GM06990 (cell line): ENCODE measurements around the gene GRIK3.
"Not testable (repeated sequence)": the region's sequence is repeated elsewhere in the genome, so short reads cannot be mapped to it uniquely, and the experiment has no call there.

Experiments
- DNase-seq: peaks from one replicate; pipeline ENCODE4 v3.0.0-alpha.2; 2011; ENCODE audit not compliant: insufficient read length; ENCODE audit errors: extremely low read depth
- H3K27me3 ChIP-seq: replicated peaks from 2 replicates; pipeline ENCODE4 v1.6.0; 2011; ENCODE audit warnings: low read length; ENCODE audit not compliant: control insufficient read depth, insufficient read depth
- H3K36me3 ChIP-seq: 2 replicates; pipeline ENCODE4 v1.5.1; 2011; ENCODE audit warnings: low read length; ENCODE audit not compliant: control insufficient read depth, insufficient read depth
- H3K4me3 ChIP-seq: replicated peaks from 2 replicates; pipeline ENCODE4 v1.5.1; 2011; ENCODE audit warnings: low read depth, mild to moderate bottlenecking, control low read depth, low read length
- TF ChIP-seq, protein P1 (sequence below): IDR thresholded peaks from 2 replicates; pipeline ENCODE4 v1.5.1; 2011; ENCODE audit warnings: low read length, control low read depth, mild to moderate bottlenecking, inconsistent platforms; ENCODE audit not compliant: insufficient read depth, poor library complexity, severe bottlenecking

The GRIK3 gene

GRCh38 chr1:37034121-37035013, at the start of gene GRIK3:
Gene GRIK3, minus strand, starts transcription at chr1:37034515. Its CDS starts 407 bp downstream, at chr1:37034108.
- no peaks in the 10 kb centered on the region for H3K36me3 ChIP-seq
- H3K27me3 ChIP-seq, result peaks cover 6% of the 10 kb centered on the region; the same call in 1 of the 2 replicates
- TF ChIP-seq, protein P1, sequence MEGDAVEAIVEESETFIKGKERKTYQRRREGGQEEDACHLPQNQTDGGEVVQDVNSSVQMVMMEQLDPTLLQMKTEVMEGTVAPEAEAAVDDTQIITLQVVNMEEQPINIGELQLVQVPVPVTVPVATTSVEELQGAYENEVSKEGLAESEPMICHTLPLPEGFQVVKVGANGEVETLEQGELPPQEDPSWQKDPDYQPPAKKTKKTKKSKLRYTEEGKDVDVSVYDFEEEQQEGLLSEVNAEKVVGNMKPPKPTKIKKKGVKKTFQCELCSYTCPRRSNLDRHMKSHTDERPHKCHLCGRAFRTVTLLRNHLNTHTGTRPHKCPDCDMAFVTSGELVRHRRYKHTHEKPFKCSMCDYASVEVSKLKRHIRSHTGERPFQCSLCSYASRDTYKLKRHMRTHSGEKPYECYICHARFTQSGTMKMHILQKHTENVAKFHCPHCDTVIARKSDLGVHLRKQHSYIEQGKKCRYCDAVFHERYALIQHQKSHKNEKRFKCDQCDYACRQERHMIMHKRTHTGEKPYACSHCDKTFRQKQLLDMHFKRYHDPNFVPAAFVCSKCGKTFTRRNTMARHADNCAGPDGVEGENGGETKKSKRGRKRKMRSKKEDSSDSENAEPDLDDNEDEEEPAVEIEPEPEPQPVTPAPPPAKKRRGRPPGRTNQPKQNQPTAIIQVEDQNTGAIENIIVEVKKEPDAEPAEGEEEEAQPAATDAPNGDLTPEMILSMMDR, result no peak
- no peak within 1 kb of the TSS for H3K4me3 ChIP-seq
- no peak for DNase-seq

- TF ChIP-seq, protein P1, result no peak
- DNase-seq, result no peak
- Histone ChIP-seq H3K36me3 (no peaks in the 10 kb centered on the region), H3K4me3 (no peak overlapping the region), H3K27me3 (no peaks in the 10 kb centered on the region; the same call in none of the 2 replicates)
These were observed 49.7 kb upstream of the GRIK3 start for GRCh38 chr1:37084013-37084412.

DNA sequence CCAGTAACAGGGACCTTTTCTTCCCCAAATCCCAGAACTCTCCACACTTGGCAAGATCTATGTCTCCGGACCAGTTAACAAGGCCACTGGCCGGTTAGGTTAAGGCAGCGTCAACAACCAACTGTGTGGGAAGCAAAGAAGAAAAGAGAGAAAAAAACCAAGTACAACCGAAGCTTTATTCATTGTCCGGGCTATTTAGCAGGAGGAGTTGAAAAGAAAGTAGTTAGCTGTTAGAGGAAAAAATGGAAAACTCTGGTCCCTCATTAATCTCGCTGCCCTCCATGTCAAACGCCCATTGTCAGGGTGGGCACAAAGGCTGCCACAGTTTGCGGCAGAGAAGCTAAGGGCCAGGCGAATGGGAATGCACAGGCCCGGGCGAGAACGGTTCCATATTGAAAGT, 49.3 kb upstream of the GRIK3 start:
- TF ChIP-seq, protein P1, result no peak
- no peak overlapping the region for H3K4me3 ChIP-seq
- no peak for DNase-seq
- no peaks in the 10 kb centered on the region; the same call in none of the 2 replicates for H3K27me3 ChIP-seq
- H3K36me3 ChIP-seq, result no peaks in the 10 kb centered on the region

- H3K27me3 ChIP-seq, H3K36me3 ChIP-seq, DNase-seq, H3K4me3 ChIP-seq: not testable (repeated sequence)
These were observed 46.1 kb upstream of the GRIK3 start for GRCh38 chr1:37080296-37080986.

- DNase-seq, result no peak
- no peak overlapping the region for H3K4me3 ChIP-seq
- H3K27me3 ChIP-seq, result no peaks in the 10 kb centered on the region; the same call in 1 of the 2 replicates
- TF ChIP-seq, protein P1, result no peak
- no peaks in the 10 kb centered on the region for H3K36me3 ChIP-seq
These were observed 44.6 kb upstream of the GRIK3 start for GRCh38 chr1:37078866-37079265.

DNA sequence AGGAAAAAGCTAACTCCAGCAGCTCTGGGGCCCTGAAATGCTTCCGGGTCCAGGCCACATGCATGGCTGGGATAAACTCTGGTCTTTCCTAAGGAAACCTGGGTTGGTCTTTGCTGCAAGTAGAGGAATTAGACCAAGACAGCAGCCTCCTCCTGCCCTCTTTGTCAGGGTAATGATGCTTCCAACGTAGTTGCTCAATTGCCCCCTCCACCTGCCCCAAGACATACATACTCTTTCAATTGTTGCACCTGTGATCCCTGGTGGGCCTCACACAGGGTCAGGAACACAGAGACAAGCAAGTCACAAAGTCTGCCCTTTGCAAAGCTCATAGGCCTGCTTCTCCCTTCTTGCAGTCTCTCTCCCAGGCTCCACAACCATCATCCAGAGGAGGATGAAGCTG, 41.9 kb upstream of the GRIK3 start:
- TF ChIP-seq, protein P1, result no peak
- Histone ChIP-seq H3K27me3 (no peaks in the 10 kb centered on the region; the same call in 1 of the 2 replicates), H3K4me3 (no peak overlapping the region), H3K36me3 (no peaks in the 10 kb centered on the region)
- DNase-seq, result no peak
